NOMO-1 (cell line): ENCODE results near the gene SORBS2.

Experiments
- DNase-seq, 2 experiments: peaks; one replicate each; lab custom pipeline; 2025; ENCODE audit not compliant: unreplicated experiment in 2 of 2; lab: John Stamatoyannopoulos, UW

Gene SORBS2

GRCh38 chr4:185597532-185598188 lies 214.3 kb downstream of the SORBS2 start:
- peak; percentile 49 to 61 for DNase-seq

GRCh38 chr4:185592845-185593488 lies 219.0 kb downstream of the SORBS2 start:
- DNase-seq, result no peak

DNA sequence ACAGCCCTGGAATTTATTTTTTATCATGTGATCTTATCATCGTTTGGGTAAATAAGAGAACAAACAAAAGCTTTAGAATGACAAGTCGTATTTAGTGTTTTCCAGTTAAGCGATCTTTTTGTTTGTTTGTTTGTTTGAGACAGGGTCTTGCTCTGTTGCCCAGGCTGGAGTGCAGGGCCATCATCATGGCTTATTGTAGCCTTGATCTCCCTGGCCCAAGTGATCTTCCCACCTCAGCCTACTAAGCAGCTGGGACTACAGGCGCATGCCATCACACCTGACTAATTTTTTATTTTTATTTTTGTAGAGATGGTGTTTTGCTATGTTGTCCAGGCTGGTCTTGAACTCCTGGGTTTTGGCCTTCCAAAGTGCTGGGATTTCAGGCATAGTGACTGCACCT lies 219.6 kb downstream of the SORBS2 start:
- no peak for DNase-seq

GRCh38 chr4:185591679-185592141 lies 220.3 kb downstream of the SORBS2 start:
- no peak for DNase-seq

GRCh38 chr4:185590982-185591381 lies 221.0 kb downstream of the SORBS2 start:
- DNase-seq, result no peak

- no peak for DNase-seq
Measured at GRCh38 chr4:185589067-185589836, 222.7 kb downstream of the SORBS2 start.

- no peak for DNase-seq
Measured at GRCh38 chr4:185587427-185588161, 224.4 kb downstream of the SORBS2 start.

- no peak for DNase-seq
Measured at GRCh38 chr4:185587030-185587426, 225.0 kb downstream of the SORBS2 start.

DNA sequence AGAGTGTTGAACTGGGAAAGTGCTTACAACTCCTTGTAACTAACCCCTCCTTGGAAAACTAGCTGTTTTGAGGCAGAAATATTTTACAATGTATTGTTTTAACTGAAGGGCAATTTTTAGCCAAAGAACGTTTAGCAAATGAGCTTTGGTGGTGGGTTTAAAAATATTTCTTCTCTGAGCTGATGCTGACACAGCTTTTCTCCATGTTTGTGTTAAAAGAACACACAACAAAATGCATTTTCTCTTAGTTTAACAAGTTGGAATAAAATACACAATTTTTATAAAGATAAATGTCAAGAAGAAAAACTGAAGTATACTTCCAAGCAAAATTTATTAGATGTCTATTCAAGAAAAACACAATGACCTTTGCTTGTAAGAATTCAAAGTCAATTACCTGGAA lies 226.8 kb downstream of the SORBS2 start:
- no peak for DNase-seq

DNA sequence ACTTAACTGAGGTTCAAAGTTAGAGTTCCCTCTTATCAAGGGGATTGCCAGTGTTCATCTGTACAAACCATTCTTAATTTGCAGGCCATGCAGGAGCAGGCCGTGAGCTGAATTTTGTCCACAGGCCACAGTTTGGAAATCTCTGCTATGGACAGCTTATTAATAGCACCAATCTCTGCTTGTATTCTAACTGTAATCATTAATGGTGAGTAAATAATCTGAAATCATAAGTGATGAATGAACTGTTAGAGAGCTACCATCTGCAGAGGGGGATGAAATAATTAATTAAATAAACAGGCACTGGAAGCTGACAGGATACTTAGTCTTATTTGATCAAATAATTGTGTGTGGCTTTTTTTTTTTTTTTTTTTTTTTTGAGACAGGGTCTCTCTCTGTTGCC lies 228.2 kb downstream of the SORBS2 start:
- no peak for DNase-seq

- no peak for DNase-seq
Measured at GRCh38 chr4:185582651-185583400, 229.2 kb downstream of the SORBS2 start.

DNA sequence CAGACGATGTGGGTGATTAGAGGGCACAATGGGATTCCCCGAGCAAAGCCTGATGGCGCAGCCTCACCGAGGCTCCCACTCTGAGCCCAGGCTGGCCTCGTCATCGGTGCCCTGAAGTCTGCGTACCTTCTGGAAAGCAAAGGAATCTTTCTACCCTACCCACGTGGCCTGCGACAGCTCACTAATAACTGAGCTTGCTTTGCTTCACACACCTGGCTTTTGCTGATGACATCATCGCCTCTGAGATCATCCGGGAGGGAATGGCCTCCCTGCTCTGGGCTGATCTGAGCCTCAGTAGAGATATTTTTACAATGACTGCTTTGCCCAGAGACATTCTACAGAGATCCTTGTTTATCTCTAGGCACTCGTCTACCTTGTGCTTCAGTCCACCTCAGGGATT lies 231.3 kb downstream of the SORBS2 start:
- no peak for DNase-seq

DNA sequence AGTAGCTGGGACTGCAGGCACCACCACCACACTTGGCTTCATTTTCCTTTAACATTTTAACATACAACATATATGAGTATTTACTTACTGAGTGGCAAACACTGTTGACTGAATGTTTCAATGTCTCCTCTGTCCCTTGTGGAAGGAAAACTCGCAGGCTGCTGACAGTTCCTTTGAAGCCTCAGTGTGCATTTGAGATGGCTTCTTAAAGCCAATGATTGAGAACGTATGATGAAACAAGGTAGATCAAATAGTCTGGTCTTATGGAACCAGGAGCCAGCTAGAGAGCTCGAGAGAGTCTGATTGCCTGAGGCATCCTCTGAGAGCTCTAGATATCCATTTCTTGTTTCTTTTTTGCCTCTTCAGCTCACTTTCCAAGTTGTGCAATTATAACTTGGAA lies 233.7 kb downstream of the SORBS2 start:
- DNase-seq, result no peak

- DNase-seq, result no peak
Measured at GRCh38 chr4:185576962-185577950, 234.7 kb downstream of the SORBS2 start.

DNA sequence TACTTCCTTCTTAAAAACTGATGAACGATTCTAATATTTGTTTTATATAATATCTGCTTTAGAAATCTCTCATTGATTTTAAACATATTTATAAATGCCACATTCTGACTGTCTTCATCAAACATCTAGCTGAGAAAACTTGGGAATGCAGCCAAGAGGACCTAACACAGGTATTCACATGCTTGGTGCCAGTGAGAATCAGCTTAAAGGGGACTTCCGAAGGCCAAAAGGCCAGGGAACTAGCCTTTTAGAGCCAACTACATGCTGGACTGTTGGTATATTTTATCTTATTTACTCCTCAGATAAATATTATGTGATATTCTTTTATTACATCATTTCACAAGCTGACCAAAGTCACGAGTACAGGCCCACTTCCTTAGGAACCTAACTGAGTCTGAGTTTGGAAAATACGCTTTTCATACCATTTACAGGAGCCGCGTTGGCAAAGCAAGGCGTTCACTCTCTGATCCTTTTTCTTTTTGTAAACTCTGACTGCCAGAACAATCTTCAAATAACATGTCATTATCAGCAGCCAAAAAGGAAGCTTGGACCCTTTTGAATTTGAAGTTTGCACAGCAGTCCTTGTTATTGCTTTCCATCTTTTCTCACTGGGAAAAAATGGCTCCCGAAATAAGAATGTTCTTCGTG lies 235.6 kb downstream of the SORBS2 start:
- no peak for DNase-seq

- no peak for DNase-seq
Measured at GRCh38 chr4:185573651-185574199, 238.3 kb downstream of the SORBS2 start.

- no peak for DNase-seq
Measured at GRCh38 chr4:185570727-185571126, 241.3 kb downstream of the SORBS2 start.
